ENCODE results near the gene KHDC1. TPM values are rescaled to one million over a fixed set of nuclear protein-coding genes. Genes with fewer than 3 reads are reported as not detected.

Gene KHDC1
- total and polyA plus RNA-seq, 4 donors: 0.16 to 0.42 (median 0.25) TPM; not detected in 1

DNA sequence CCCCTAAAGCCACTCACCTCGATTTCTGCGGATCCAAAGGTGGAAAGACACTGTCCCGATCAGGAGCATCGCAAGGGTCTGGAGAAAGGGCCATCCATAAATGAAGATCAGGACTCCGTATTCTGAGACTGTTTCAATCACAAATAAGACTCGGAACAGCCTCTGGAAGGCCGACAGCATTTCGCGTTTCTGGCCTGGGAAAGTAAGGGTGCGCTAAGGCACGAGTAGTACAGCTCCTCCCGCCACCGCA is 46.5 kb upstream of the KHDC1 start:
- peak overlapping the region in 2 of 3 donors; percentile 51 to 55 for H3K4me3 ChIP-seq (ENCODE audit: low read depth in 1 of 3, low read length in 3 of 3)
- no peak for TF ChIP-seq YY1 (IDR thresholded peaks at IDR 0.05)
- no peak for TF ChIP-seq HNF4A (conservative IDR thresholded peaks at IDR 0.05)
- TF ChIP-seq, protein P1, sequence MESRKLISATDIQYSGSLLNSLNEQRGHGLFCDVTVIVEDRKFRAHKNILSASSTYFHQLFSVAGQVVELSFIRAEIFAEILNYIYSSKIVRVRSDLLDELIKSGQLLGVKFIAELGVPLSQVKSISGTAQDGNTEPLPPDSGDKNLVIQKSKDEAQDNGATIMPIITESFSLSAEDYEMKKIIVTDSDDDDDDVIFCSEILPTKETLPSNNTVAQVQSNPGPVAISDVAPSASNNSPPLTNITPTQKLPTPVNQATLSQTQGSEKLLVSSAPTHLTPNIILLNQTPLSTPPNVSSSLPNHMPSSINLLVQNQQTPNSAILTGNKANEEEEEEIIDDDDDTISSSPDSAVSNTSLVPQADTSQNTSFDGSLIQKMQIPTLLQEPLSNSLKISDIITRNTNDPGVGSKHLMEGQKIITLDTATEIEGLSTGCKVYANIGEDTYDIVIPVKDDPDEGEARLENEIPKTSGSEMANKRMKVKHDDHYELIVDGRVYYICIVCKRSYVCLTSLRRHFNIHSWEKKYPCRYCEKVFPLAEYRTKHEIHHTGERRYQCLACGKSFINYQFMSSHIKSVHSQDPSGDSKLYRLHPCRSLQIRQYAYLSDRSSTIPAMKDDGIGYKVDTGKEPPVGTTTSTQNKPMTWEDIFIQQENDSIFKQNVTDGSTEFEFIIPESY (IDR thresholded peaks at IDR 0.05): no peak
- no peak for TF ChIP-seq RXRA (IDR thresholded peaks at IDR 0.05)
- TF ChIP-seq, protein P2, sequence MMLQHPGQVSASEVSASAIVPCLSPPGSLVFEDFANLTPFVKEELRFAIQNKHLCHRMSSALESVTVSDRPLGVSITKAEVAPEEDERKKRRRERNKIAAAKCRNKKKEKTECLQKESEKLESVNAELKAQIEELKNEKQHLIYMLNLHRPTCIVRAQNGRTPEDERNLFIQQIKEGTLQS (IDR thresholded peaks at IDR 0.05): no peak
- TF ChIP-seq, protein P3, sequence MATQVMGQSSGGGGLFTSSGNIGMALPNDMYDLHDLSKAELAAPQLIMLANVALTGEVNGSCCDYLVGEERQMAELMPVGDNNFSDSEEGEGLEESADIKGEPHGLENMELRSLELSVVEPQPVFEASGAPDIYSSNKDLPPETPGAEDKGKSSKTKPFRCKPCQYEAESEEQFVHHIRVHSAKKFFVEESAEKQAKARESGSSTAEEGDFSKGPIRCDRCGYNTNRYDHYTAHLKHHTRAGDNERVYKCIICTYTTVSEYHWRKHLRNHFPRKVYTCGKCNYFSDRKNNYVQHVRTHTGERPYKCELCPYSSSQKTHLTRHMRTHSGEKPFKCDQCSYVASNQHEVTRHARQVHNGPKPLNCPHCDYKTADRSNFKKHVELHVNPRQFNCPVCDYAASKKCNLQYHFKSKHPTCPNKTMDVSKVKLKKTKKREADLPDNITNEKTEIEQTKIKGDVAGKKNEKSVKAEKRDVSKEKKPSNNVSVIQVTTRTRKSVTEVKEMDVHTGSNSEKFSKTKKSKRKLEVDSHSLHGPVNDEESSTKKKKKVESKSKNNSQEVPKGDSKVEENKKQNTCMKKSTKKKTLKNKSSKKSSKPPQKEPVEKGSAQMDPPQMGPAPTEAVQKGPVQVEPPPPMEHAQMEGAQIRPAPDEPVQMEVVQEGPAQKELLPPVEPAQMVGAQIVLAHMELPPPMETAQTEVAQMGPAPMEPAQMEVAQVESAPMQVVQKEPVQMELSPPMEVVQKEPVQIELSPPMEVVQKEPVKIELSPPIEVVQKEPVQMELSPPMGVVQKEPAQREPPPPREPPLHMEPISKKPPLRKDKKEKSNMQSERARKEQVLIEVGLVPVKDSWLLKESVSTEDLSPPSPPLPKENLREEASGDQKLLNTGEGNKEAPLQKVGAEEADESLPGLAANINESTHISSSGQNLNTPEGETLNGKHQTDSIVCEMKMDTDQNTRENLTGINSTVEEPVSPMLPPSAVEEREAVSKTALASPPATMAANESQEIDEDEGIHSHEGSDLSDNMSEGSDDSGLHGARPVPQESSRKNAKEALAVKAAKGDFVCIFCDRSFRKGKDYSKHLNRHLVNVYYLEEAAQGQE (IDR thresholded peaks at IDR 0.05): no peak
- TF ChIP-seq HNF4G (IDR thresholded peaks at IDR 0.05): no peak
- TF ChIP-seq, protein P4, sequence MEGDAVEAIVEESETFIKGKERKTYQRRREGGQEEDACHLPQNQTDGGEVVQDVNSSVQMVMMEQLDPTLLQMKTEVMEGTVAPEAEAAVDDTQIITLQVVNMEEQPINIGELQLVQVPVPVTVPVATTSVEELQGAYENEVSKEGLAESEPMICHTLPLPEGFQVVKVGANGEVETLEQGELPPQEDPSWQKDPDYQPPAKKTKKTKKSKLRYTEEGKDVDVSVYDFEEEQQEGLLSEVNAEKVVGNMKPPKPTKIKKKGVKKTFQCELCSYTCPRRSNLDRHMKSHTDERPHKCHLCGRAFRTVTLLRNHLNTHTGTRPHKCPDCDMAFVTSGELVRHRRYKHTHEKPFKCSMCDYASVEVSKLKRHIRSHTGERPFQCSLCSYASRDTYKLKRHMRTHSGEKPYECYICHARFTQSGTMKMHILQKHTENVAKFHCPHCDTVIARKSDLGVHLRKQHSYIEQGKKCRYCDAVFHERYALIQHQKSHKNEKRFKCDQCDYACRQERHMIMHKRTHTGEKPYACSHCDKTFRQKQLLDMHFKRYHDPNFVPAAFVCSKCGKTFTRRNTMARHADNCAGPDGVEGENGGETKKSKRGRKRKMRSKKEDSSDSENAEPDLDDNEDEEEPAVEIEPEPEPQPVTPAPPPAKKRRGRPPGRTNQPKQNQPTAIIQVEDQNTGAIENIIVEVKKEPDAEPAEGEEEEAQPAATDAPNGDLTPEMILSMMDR (IDR thresholded peaks at IDR 0.05; ENCODE audit: low read depth, low read length, missing input control): no peak
- TF ChIP-seq EGR1 (IDR thresholded peaks at IDR 0.05; ENCODE audit: low read depth in 2 of 2): no peak
- TF ChIP-seq GABPA (IDR thresholded peaks at IDR 0.05 in 1 of 2, conservative IDR thresholded peaks at IDR 0.05 in 1 of 2): no peak
- no peak for TF ChIP-seq TAF1 (conservative IDR thresholded peaks at IDR 0.05)
- no peak for TF ChIP-seq JUND (IDR thresholded peaks at IDR 0.05)
- no peak for TF ChIP-seq RAD21 (IDR thresholded peaks at IDR 0.05)
- no peak for TF ChIP-seq SP1 (IDR thresholded peaks at IDR 0.05)
- TF ChIP-seq NR2F2 (IDR thresholded peaks at IDR 0.05): no peak
- no peak for TF ChIP-seq FOXA2 (IDR thresholded peaks at IDR 0.05)
- TF ChIP-seq, protein P5, sequence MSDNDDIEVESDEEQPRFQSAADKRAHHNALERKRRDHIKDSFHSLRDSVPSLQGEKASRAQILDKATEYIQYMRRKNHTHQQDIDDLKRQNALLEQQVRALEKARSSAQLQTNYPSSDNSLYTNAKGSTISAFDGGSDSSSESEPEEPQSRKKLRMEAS (IDR thresholded peaks at IDR 0.05): no peak
- DNase-seq (ENCODE audit: low spot score): no peak
- H3K9ac ChIP-seq (ENCODE audit: low read depth in 1 of 2, low read length in 2 of 2): no peak overlapping the region
- 8% methylated on average over 13 of the region's 13 CpGs for whole genome bisulfite sequencing
- H3K4me1 ChIP-seq (ENCODE audit: control insufficient read depth in 4 of 4, insufficient read depth in 4 of 4, low read length in 3 of 4): peaks cover 3 to 9% (median 7%) of the 10 kb centered on the region in 4 donors
- no peaks in the 10 kb centered on the region for H3K9me3 ChIP-seq (ENCODE audit: control insufficient read depth in 4 of 4, low read length in 3 of 4)
- H3K36me3 ChIP-seq (ENCODE audit: control insufficient read depth in 4 of 4, insufficient read depth in 3 of 4, low read depth in 1 of 4, low read length in 3 of 4): no peaks in the 10 kb centered on the region
- H3K27ac ChIP-seq (ENCODE audit: low read depth in 1 of 2, low read length in 2 of 2): no peak overlapping the region
- no peaks in the 10 kb centered on the region for H3K27me3 ChIP-seq (ENCODE audit: control insufficient read depth in 4 of 4, insufficient read depth in 4 of 4, low read length in 3 of 4)
